ENCODE results near the gene AOX1. TPM values are rescaled to one million over a fixed set of nuclear protein-coding genes. Genes with fewer than 3 reads are reported as not detected.

Gene AOX1
- polyA plus RNA-seq, 1 of the 3 experiments (the other 2 are of a cell fraction): 3.3 TPM

DNA sequence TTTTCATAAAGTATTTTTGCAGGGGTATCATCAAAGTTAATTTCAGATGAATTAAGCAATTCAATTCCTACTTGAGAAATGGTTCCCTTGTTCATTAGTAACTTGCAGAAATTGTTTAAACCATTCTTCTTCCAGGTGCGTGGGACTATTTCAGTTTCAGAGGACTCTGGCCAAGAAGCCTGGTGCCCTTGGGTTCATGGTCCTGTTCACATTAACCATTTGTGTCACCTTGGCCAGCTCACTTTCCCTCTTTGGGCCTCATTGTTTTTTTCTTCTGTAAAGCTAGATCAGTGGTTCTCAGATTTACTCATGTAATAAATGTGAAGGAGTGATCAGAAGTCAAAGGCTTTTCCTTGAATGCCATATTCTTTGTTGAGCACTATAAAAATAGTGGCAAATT lies 113.5 kb downstream of the AOX1 start (continued):
- TF ChIP-seq, protein P1, sequence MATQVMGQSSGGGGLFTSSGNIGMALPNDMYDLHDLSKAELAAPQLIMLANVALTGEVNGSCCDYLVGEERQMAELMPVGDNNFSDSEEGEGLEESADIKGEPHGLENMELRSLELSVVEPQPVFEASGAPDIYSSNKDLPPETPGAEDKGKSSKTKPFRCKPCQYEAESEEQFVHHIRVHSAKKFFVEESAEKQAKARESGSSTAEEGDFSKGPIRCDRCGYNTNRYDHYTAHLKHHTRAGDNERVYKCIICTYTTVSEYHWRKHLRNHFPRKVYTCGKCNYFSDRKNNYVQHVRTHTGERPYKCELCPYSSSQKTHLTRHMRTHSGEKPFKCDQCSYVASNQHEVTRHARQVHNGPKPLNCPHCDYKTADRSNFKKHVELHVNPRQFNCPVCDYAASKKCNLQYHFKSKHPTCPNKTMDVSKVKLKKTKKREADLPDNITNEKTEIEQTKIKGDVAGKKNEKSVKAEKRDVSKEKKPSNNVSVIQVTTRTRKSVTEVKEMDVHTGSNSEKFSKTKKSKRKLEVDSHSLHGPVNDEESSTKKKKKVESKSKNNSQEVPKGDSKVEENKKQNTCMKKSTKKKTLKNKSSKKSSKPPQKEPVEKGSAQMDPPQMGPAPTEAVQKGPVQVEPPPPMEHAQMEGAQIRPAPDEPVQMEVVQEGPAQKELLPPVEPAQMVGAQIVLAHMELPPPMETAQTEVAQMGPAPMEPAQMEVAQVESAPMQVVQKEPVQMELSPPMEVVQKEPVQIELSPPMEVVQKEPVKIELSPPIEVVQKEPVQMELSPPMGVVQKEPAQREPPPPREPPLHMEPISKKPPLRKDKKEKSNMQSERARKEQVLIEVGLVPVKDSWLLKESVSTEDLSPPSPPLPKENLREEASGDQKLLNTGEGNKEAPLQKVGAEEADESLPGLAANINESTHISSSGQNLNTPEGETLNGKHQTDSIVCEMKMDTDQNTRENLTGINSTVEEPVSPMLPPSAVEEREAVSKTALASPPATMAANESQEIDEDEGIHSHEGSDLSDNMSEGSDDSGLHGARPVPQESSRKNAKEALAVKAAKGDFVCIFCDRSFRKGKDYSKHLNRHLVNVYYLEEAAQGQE (IDR thresholded peaks at IDR 0.05; ENCODE audit: low read depth, low read length): no peak
- no peak for TF ChIP-seq CHD2 (IDR thresholded peaks at IDR 0.05; ENCODE audit: low read length, partially characterized antibody)
- TF ChIP-seq NFIC (IDR thresholded peaks at IDR 0.05; ENCODE audit: borderline replicate concordance): no peak
- no peak for TF ChIP-seq NRF1 (IDR thresholded peaks at IDR 0.05; ENCODE audit: low read depth, low read length)
- no peak for TF ChIP-seq RFX5 (IDR thresholded peaks at IDR 0.05; ENCODE audit: low read length)
- TF ChIP-seq, protein P2, sequence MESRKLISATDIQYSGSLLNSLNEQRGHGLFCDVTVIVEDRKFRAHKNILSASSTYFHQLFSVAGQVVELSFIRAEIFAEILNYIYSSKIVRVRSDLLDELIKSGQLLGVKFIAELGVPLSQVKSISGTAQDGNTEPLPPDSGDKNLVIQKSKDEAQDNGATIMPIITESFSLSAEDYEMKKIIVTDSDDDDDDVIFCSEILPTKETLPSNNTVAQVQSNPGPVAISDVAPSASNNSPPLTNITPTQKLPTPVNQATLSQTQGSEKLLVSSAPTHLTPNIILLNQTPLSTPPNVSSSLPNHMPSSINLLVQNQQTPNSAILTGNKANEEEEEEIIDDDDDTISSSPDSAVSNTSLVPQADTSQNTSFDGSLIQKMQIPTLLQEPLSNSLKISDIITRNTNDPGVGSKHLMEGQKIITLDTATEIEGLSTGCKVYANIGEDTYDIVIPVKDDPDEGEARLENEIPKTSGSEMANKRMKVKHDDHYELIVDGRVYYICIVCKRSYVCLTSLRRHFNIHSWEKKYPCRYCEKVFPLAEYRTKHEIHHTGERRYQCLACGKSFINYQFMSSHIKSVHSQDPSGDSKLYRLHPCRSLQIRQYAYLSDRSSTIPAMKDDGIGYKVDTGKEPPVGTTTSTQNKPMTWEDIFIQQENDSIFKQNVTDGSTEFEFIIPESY (IDR thresholded peaks at IDR 0.05; ENCODE audit: borderline replicate concordance, low read depth): no peak
- no peak for TF ChIP-seq MEF2A (IDR thresholded peaks at IDR 0.05; ENCODE audit: borderline replicate concordance, low read depth)

DNA sequence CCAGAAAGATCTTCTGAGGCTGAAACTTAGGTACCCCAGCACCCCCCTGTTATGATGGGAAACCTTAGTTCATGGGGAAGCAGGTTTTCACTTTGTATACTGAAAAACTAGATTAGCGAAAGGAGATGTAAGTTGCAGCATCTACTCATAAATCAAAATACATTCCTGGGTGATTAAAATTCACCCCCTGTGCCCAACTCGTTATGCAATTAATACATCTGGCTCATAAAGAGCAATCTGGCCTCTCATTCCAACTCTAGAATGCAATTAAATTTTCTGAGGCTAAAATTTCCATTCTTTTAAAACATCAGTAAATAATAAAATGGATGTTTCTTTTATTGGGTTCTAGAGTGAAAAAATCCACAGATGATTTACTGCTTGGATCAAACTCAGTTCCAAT lies 115.0 kb downstream of the AOX1 start:
- Histone ChIP-seq H3K27me3 (ENCODE audit: insufficient read depth) (no peaks in the 10 kb centered on the region), H3K27ac (ENCODE audit: low read depth in 2 of 2, low read length in 1 of 2) (no peak overlapping the region), H3K9me3 (no peaks in the 10 kb centered on the region), H3K4me2 (no peak overlapping the region), H3K9me2 (no peaks in the 10 kb centered on the region), H3K79me2 (ENCODE audit: insufficient read depth) (no peaks in the 10 kb centered on the region), H2AFZ (ENCODE audit: low read depth) (no peak overlapping the region), H3K4me3 (ENCODE audit: low read depth in 2 of 2, low read length in 1 of 2) (no peak overlapping the region), H3K9ac (no peak overlapping the region), H3K36me3 (replicated peaks in 1 of 2; ENCODE audit: control insufficient read depth in 1 of 2, insufficient read depth in 2 of 2, low read length in 1 of 2) (no peaks in the 10 kb centered on the region), H3F3A (replicated peaks; ENCODE audit: insufficient read depth) (no peaks in the 10 kb centered on the region), H3K4me1 (ENCODE audit: control insufficient read depth in 1 of 2, insufficient read depth in 2 of 2, low read depth in 1 of 2, low read length in 1 of 2) (no peaks in the 10 kb centered on the region; a peak in 2 of 4 replicates), H4K20me1 (ENCODE audit: insufficient read depth) (no peaks in the 10 kb centered on the region)
- WGBS (ENCODE audit: low lambda C conversion rate): 76% methylated on average over 2 of the region's 2 CpGs
- ChIA-PET POLR2A (no interaction called here), CTCF (interaction anchor here (0.6 to 4.4 kb wide), 6 partner anchors 12 to 721 kb away, joined by 3 to 33 read pairs (median 8); partner anchors contain the start of gene AOX1)
- TF ChIP-seq FOXJ3 (CRISPR knock-in tag; IDR thresholded peaks at IDR 0.05) (no peak), MXI1 (IDR thresholded peaks at IDR 0.05; ENCODE audit: low read depth, low read length) (no peak), SIN3A (IDR thresholded peaks at IDR 0.05; ENCODE audit: borderline replicate concordance, low read depth, low read length) (no peak), GABPA (IDR thresholded peaks at IDR 0.05; ENCODE audit: low read depth) (no peak)
- TF ChIP-seq, protein P3, sequence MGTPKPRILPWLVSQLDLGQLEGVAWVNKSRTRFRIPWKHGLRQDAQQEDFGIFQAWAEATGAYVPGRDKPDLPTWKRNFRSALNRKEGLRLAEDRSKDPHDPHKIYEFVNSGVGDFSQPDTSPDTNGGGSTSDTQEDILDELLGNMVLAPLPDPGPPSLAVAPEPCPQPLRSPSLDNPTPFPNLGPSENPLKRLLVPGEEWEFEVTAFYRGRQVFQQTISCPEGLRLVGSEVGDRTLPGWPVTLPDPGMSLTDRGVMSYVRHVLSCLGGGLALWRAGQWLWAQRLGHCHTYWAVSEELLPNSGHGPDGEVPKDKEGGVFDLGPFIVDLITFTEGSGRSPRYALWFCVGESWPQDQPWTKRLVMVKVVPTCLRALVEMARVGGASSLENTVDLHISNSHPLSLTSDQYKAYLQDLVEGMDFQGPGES (IDR thresholded peaks at IDR 0.05; ENCODE audit: low read depth, low read length): no peak
- TF ChIP-seq, protein P2 (IDR thresholded peaks at IDR 0.05; ENCODE audit: borderline replicate concordance, low read depth): no peak
- no peak for DNase-seq
